ENCODE data around the gene CTSE.

Gene CTSE

GRCh38 chr1:205967554-205968335, 56.0 kb downstream of the CTSE start:
- DNase-seq, result no peak

DNA sequence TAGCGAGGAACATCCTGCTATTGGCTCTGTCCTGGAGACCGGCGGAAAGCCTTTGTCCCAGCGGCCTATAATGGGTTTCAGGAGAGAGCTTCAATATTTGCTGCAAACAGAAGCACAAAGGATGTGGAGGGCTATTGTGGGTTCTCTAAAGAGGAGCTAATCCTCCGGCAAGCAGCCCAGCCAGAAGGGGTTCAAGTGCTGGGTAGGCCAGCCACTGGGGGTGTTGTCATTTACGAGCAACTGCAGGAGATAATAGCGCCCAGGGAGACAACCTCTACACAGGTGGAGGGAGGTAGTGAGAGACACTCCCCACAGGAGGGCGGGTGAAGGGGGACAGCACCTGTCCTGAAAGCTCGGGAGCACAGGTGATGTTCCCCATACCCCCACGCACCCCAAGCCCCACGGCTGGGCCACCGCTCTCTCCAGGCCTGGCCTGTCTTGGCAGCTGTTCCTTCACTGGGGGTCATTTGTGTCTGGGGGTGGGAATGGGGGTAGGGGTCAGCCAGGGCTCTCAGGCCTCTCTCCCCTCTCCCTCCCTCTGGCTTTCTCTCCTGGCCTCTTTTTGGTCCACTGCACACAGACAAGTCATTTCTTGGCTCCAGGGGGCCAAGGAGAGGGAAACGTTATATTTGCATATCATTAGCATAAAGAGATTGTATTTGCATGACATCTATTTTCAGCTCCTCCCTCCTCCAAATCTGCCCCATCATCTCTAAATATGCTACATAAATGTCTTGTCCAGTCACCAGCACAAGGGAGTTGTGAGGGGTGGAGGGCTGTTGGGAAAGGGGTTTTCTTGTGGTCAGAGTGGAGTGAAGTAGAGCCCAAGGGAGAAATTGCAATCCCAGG, 58.4 kb downstream of the CTSE start:
- no peak for DNase-seq

DNA sequence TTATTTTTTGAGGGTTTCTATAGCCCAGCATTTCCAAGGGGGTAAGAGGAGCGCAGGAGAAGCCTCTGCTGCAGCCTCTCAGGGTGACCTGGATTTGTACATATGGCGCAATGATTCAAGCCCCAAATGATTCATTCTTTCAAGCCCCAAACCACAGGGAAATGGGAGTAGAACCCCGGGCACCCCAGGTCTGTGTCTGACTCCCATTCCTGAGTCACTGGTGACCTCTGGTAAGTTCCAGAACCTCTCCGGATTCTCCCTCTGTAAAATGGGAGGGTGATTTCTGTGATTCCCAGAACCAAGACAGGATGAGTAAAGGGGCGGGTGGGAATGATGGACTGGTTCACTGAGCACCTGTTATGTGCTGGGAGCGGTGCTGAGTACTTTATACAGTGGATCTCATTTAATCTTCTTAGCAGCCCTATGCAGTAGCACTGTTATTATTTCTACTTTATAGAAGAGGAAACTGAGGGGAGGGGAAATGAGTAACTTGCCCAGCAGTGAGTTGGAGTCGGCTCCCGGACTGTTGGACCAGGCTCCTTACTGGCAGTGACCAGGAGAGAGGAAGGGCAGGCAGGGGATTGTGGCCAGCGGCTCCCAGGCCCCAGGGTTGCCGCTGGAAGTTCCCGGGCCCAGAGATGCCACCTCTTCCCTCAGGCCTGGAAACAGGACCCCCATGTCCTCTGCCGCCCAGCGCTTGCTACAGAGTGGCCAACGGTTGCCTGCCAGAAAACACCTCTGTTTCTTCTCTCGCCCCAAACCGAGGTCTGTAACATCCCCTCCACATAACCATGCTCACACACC, 60.1 kb downstream of the CTSE start:
- no peak for DNase-seq

- no peak for DNase-seq
Measured at GRCh38 chr1:205962821-205963221, 60.9 kb downstream of the CTSE start.

DNA sequence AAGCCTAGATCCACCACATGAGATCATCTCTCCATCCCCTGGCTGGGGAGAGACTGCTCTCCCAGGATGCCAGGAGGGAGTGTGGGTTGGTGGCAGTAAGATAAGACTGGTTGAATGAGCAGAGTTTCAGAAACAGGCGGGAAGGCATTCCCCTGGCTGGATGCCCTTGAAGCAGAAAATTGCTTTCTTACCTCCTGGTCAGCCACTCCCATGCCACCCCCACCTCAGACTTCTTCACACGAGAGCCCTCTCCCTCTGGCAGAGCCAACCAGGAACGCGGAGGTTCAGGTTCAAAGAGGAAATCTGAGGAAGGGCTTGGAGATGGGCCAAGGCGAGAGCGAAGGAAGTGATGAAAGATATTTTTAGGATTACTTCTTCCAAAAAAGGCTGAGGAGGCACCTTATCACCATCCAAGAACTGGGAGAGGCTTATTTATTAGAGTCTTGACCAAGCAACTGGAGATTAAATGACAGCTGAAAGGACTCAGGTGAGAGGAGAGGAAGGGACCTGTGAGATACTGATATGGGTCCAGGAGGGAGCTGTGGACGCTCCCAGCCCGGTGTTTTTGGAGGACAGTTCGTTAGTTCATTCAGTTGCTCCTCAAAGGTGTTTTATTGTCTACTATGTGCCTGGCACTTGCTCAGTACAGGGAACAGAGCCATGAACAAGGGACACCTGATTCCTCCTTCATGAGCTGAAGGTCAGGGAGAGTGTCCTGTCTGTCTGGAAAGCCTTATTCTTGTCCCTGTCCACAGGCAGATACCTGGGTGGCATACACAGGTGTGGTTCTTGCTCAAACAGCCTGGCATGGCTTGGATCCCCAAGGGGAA, 61.5 kb downstream of the CTSE start:
- DNase-seq, result no peak

DNA sequence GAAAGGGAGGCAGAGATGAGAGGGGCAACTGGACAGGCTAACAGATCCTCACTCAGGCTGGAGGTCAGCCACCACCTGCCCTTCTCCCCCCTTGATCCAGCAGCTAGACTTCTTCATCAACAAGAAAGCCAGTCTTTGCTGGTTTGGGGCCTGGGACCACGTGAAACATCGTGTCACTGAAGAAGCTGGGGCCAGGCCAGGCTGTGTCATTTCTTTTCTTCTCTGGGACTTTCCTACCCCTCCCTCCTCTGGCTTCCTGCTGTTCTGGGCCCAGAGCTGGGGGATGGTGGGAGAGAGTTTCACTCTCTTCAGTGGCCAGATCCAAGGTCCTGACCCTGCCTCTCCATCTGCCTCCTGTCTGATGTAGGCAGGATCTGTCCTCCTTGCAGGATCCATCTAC, 62.3 kb downstream of the CTSE start:
- peak; percentile 25 for DNase-seq

- DNase-seq, result no peak
Measured at GRCh38 chr1:205959789-205960188, 63.9 kb downstream of the CTSE start.

Measured in RPMI8226 (cell line).